HepG2 (cell line): ENCODE data around the gene NDUFAF8. TPM values are rescaled to one million over a fixed set of nuclear protein-coding genes. Genes with fewer than 3 reads are reported as not detected.

Experiments
- CAMTA2 ChIP-seq: sonication (generic); formaldehyde crosslinking; IDR thresholded peaks from 2 replicates; pipeline ENCODE4 v1.4.0; 2020; ENCODE audit warnings: mild to moderate bottlenecking, missing genetic modification reagents, borderline replicate concordance
- HNRNPH1 ChIP-seq: fragments of 200-400 bp; formaldehyde crosslinking; optimal IDR thresholded peaks from 2 replicates; pipeline ENCODE3; 2017; ENCODE audit warnings: mild to moderate bottlenecking, low read depth, low read length
- HNRNPL ChIP-seq: fragments of 200-400 bp; formaldehyde crosslinking; IDR thresholded peaks from 2 replicates; pipeline ENCODE4 v1.6.1; 2017; ENCODE audit warnings: mild to moderate bottlenecking, low read depth, low read length
- KDM6A ChIP-seq: IDR thresholded peaks from 2 replicates; pipeline ENCODE4 v1.6.1; 2016; ENCODE audit warnings: low read depth
- LCORL ChIP-seq, 2 experiments: fragments of 450-650 bp in 1 of 2; sonication (generic) in 1 of 2; formaldehyde crosslinking in 1 of 2; IDR thresholded peaks; 2 replicates each; pipeline versions ENCODE4 v1.5.0 to v1.6.1; 2017 to 2020; ENCODE audit warnings: antibody characterized with exemption in 1 of 2, missing genetic modification reagents in 1 of 2
- RCOR2 ChIP-seq: IDR thresholded peaks from 2 replicates; pipeline ENCODE4 v1.6.1; 2016; ENCODE audit warnings: missing biosample characterization, missing genetic modification reagents
- RELA ChIP-seq: sonication (generic); formaldehyde crosslinking; IDR thresholded peaks from 2 replicates; pipeline ENCODE4 v1.4.0; 2020; ENCODE audit warnings: missing genetic modification reagents
- SIX4 ChIP-seq: sonication (generic); formaldehyde crosslinking; IDR thresholded peaks from 2 replicates; pipeline ENCODE4 v1.4.0; 2020; ENCODE audit warnings: missing genetic modification reagents
- SOX13 ChIP-seq, 3 experiments: fragments of 450-650 bp in 1 of 3; sonication (generic) in 1 of 3; formaldehyde crosslinking in 1 of 3; IDR thresholded peaks in 2 of 3; conservative IDR thresholded peaks in 1 of 3; 2 replicates each; pipeline versions ENCODE4 v1.5.0 to v1.6.1; 2016 to 2020; ENCODE audit warnings: antibody characterized with exemption in 1 of 3, mild to moderate bottlenecking in 1 of 3, missing compliant biosample characterization in 1 of 3, missing genetic modification reagents in 1 of 3, moderate library complexity in 1 of 3
- ZNF878 ChIP-seq: sonication (generic); formaldehyde crosslinking; IDR thresholded peaks from 2 replicates; pipeline ENCODE4 v1.8.1; 2023; ENCODE audit warnings: mild to moderate bottlenecking, missing genetic modification reagents, moderate library complexity
- polyA plus RNA-seq, 8 experiments: library from polyadenylated mRNA; depleted of rRNA in 3 of 8; stranded (reverse) in 7 of 8; unstranded in 1 of 8; fragments of >200 nt; fragmentation: Illumina TruSeq in 4 of 8; extraction: Trizol in 4 of 8; gene quantifications; 2 replicates each; pipeline versions ENCODE4 v1.2.1 to v1.2.3, GENCODE V29; 2011 to 2016; ENCODE audit warnings: low read depth in 4 of 8, missing spikeins in 1 of 8, mixed read lengths in 1 of 8; ENCODE audit not compliant: insufficient read depth in 1 of 8
- total RNA-seq, 5 experiments: library from RNA; depleted of rRNA; stranded (reverse); fragments of >200 nt; fragmentation: Illumina TruSeq; extraction: Trizol; gene quantifications; 2 replicates each; pipeline ENCODE4 v1.2.3, GENCODE V29; 2016; ENCODE audit warnings: low read depth in 1 of 5
- TF ChIP-seq, protein P1 (sequence below): sonication (generic); formaldehyde crosslinking; IDR thresholded peaks from 2 replicates; pipeline ENCODE4 v1.9.0; 2022; ENCODE audit warnings: missing genetic modification reagents, mild to moderate bottlenecking, borderline replicate concordance
- TF ChIP-seq, protein P2 (sequence below): sonication (generic); formaldehyde crosslinking; IDR thresholded peaks from 2 replicates; pipeline ENCODE4 v1.8.1; 2022; ENCODE audit warnings: mild to moderate bottlenecking, missing genetic modification reagents
- TF ChIP-seq, protein P3 (sequence below): sonication (generic); formaldehyde crosslinking; IDR thresholded peaks from 2 replicates; pipeline ENCODE4 v1.8.0; 2022; ENCODE audit warnings: mild to moderate bottlenecking, missing genetic modification reagents
- TF ChIP-seq, protein P4 (sequence below): sonication (generic); formaldehyde crosslinking; IDR thresholded peaks from 2 replicates; pipeline ENCODE4 v1.5.0; 2020; ENCODE audit warnings: missing genetic modification reagents
- TF ChIP-seq, protein P5 (sequence below): sonication (generic); formaldehyde crosslinking; IDR thresholded peaks from 2 replicates; pipeline ENCODE4 v1.8.0; 2022; ENCODE audit warnings: mild to moderate bottlenecking, missing genetic modification reagents, moderate library complexity
- TF ChIP-seq, protein P6 (sequence below): sonication (generic); formaldehyde crosslinking; IDR thresholded peaks from 2 replicates; pipeline ENCODE4 v1.4.0; 2020; ENCODE audit warnings: missing genetic modification reagents, mild to moderate bottlenecking, borderline replicate concordance

The NDUFAF8 gene
- total and polyA plus RNA-seq, 2 of the 13 experiments (the other 11 are each of a cell fraction or from before 2014, with no cell fraction given), result 75.6 to 233 TPM

DNA sequence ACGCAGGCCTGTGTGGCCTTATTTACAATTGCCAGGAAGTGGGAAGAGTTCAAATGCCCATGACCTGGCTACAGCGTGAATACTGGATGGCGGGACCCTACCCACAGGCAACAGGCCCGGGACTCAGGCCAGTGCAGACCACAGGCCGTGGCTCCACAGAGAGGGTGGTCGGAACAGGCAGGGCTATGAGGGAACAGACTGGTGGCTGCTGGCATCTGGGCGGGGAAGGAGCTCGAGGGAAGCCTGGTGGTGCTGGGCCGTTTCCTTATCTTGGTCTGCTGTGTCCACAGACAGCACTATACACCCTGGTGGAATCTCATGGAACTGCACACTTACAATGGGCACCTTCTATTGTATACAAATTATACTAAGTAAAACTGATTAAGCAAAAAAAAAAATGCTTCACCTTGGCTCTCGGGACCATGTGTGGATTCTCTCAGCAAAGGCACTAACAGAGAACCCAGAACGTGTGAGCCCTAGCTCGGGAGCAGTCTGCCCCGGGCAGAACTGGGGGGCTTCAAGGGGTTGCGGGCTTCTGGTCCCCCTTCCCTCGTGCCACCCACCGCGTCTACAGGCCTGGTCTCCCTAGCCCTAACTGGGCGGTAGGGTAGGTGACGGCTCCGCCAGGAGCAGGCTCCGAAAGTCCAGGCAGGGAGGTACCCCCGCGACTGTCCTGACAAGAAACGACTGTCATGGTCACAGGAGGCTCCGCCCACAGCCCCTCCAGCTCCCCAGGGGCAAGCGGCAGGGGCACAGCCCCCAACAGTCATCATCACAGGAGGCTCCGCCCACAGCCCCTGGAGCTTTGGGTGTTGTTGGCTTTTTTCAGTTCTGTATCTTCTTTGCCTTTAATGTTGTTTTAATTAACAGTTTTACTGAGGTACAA is 38.2 kb upstream of the NDUFAF8 start (continued):
- TF ChIP-seq, protein P1, sequence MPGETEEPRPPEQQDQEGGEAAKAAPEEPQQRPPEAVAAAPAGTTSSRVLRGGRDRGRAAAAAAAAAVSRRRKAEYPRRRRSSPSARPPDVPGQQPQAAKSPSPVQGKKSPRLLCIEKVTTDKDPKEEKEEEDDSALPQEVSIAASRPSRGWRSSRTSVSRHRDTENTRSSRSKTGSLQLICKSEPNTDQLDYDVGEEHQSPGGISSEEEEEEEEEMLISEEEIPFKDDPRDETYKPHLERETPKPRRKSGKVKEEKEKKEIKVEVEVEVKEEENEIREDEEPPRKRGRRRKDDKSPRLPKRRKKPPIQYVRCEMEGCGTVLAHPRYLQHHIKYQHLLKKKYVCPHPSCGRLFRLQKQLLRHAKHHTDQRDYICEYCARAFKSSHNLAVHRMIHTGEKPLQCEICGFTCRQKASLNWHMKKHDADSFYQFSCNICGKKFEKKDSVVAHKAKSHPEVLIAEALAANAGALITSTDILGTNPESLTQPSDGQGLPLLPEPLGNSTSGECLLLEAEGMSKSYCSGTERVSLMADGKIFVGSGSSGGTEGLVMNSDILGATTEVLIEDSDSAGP (CRISPR knock-in tag), result 0 out of 2 replicates have a peak, but pooled peaks have one; percentile 13
- TF ChIP-seq, protein P2, sequence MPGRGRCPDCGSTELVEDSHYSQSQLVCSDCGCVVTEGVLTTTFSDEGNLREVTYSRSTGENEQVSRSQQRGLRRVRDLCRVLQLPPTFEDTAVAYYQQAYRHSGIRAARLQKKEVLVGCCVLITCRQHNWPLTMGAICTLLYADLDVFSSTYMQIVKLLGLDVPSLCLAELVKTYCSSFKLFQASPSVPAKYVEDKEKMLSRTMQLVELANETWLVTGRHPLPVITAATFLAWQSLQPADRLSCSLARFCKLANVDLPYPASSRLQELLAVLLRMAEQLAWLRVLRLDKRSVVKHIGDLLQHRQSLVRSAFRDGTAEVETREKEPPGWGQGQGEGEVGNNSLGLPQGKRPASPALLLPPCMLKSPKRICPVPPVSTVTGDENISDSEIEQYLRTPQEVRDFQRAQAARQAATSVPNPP, result no peak
- no peak for TF ChIP-seq SIX4 (CRISPR knock-in tag)
- TF ChIP-seq SOX13 (IDR thresholded peaks at IDR 0.05), result no peak
- TF ChIP-seq SOX13 (CRISPR knock-in tag; conservative IDR thresholded peaks at IDR 0.05 in 1 of 2, IDR thresholded peaks at IDR 0.05 in 1 of 2), result no peak
- TF ChIP-seq LCORL (IDR thresholded peaks at IDR 0.05), result no peak
- TF ChIP-seq LCORL (CRISPR knock-in tag; IDR thresholded peaks at IDR 0.05), result 0 out of 2 replicates have a peak, but pooled peaks have one; percentile 20
- TF ChIP-seq, protein P3, sequence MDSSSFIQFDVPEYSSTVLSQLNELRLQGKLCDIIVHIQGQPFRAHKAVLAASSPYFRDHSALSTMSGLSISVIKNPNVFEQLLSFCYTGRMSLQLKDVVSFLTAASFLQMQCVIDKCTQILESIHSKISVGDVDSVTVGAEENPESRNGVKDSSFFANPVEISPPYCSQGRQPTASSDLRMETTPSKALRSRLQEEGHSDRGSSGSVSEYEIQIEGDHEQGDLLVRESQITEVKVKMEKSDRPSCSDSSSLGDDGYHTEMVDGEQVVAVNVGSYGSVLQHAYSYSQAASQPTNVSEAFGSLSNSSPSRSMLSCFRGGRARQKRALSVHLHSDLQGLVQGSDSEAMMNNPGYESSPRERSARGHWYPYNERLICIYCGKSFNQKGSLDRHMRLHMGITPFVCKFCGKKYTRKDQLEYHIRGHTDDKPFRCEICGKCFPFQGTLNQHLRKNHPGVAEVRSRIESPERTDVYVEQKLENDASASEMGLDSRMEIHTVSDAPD, result no peak
- TF ChIP-seq, protein P4, sequence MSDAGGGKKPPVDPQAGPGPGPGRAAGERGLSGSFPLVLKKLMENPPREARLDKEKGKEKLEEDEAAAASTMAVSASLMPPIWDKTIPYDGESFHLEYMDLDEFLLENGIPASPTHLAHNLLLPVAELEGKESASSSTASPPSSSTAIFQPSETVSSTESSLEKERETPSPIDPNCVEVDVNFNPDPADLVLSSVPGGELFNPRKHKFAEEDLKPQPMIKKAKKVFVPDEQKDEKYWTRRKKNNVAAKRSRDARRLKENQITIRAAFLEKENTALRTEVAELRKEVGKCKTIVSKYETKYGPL (CRISPR knock-in tag), result no peak
- TF ChIP-seq, protein P5, sequence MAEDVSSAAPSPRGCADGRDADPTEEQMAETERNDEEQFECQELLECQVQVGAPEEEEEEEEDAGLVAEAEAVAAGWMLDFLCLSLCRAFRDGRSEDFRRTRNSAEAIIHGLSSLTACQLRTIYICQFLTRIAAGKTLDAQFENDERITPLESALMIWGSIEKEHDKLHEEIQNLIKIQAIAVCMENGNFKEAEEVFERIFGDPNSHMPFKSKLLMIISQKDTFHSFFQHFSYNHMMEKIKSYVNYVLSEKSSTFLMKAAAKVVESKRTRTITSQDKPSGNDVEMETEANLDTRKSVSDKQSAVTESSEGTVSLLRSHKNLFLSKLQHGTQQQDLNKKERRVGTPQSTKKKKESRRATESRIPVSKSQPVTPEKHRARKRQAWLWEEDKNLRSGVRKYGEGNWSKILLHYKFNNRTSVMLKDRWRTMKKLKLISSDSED (CRISPR knock-in tag), result no peak
- no peak for TF ChIP-seq CAMTA2
- no peak for TF ChIP-seq RELA (CRISPR knock-in tag)
- no peak for TF ChIP-seq HNRNPH1
- TF ChIP-seq, protein P6, sequence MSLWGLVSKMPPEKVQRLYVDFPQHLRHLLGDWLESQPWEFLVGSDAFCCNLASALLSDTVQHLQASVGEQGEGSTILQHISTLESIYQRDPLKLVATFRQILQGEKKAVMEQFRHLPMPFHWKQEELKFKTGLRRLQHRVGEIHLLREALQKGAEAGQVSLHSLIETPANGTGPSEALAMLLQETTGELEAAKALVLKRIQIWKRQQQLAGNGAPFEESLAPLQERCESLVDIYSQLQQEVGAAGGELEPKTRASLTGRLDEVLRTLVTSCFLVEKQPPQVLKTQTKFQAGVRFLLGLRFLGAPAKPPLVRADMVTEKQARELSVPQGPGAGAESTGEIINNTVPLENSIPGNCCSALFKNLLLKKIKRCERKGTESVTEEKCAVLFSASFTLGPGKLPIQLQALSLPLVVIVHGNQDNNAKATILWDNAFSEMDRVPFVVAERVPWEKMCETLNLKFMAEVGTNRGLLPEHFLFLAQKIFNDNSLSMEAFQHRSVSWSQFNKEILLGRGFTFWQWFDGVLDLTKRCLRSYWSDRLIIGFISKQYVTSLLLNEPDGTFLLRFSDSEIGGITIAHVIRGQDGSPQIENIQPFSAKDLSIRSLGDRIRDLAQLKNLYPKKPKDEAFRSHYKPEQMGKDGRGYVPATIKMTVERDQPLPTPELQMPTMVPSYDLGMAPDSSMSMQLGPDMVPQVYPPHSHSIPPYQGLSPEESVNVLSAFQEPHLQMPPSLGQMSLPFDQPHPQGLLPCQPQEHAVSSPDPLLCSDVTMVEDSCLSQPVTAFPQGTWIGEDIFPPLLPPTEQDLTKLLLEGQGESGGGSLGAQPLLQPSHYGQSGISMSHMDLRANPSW (CRISPR knock-in tag), result no peak
- no peak for TF ChIP-seq KDM6A
- no peak for TF ChIP-seq RCOR2
- TF ChIP-seq HNRNPL, result no peak
- no peak for TF ChIP-seq ZNF878 (CRISPR knock-in tag)
